ENCODE data around the gene CEBPE. TPM values are rescaled to one million over a fixed set of nuclear protein-coding genes. Genes with fewer than 3 reads are reported as not detected.

The CEBPE gene
- total and polyA plus RNA-seq, 11 donors = 0.18 to 0.32 (median 0.24) TPM; not detected in 8

DNA sequence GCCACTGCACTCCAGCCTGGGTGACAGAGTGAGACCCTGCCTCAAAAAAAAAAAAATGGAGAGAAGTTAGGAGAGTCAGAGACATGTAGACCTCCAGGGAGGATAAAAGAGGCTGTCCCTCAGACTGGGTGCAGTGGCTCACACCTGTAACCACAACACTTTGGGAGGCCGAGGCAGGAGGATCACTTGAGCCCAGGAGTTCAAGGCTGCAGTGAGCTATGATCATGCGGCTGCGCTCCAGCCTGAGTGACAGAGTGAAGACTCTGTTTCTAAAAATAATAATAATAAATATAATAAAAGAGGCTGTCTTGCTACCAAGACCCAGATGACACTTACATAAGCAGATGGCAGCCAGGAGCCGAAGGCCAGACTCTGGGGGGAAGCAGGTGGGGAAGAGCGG is 45.9 kb upstream of the CEBPE start:
- H3K27ac ChIP-seq = no peak overlapping the region
- H3K4me1 ChIP-seq = peaks cover 0 to 63% (median 17%) of the 10 kb centered on the region in 12 donors
- no peak for ATAC-seq
- WGBS, 4 donors = 92 to 97% (median 94%) methylated on average over 5 of the region's 5 CpGs
- no peak for DNase-seq
- TF ChIP-seq POLR2A (IDR thresholded peaks at IDR 0.05) = no peak
- TF ChIP-seq, protein P1, sequence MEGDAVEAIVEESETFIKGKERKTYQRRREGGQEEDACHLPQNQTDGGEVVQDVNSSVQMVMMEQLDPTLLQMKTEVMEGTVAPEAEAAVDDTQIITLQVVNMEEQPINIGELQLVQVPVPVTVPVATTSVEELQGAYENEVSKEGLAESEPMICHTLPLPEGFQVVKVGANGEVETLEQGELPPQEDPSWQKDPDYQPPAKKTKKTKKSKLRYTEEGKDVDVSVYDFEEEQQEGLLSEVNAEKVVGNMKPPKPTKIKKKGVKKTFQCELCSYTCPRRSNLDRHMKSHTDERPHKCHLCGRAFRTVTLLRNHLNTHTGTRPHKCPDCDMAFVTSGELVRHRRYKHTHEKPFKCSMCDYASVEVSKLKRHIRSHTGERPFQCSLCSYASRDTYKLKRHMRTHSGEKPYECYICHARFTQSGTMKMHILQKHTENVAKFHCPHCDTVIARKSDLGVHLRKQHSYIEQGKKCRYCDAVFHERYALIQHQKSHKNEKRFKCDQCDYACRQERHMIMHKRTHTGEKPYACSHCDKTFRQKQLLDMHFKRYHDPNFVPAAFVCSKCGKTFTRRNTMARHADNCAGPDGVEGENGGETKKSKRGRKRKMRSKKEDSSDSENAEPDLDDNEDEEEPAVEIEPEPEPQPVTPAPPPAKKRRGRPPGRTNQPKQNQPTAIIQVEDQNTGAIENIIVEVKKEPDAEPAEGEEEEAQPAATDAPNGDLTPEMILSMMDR (IDR thresholded peaks at IDR 0.05) = no peak
- no peaks in the 10 kb centered on the region for H3K27me3 ChIP-seq
- no peak overlapping the region for H3K4me3 ChIP-seq
- intact Hi-C loops (cut with DNase I) = no loop called here
- no peaks in the 10 kb centered on the region for H3K9me3 ChIP-seq
- no peaks in the 10 kb centered on the region for H3K36me3 ChIP-seq

- ATAC-seq = peak in 2 of 4 donors; percentile 23 to 28
- Histone ChIP-seq H3K27ac (peak overlapping the region in 1 of 12 donors; percentile 86), H3K27me3 (no peaks in the 10 kb centered on the region), H3K9me3 (no peaks in the 10 kb centered on the region), H3K4me1 (peaks cover 0 to 70% (median 17%) of the 10 kb centered on the region in 12 donors), H3K36me3 (no peaks in the 10 kb centered on the region), H3K4me3 (no peak overlapping the region)
- 70 to 78% (median 74%) methylated on average over 2 of the region's 2 CpGs for WGBS, 4 donors
- intact Hi-C loops (cut with DNase I) = no loop called here
- no peak for DNase-seq
- TF ChIP-seq POLR2A (IDR thresholded peaks at IDR 0.05) = no peak
- TF ChIP-seq, protein P1 (IDR thresholded peaks at IDR 0.05) = no peak
Observed at GRCh38 chr14:23164250-23164649, 45.2 kb upstream of the CEBPE start.

- DNase-seq (no peak), ATAC-seq (no peak)
- Histone ChIP-seq H3K27ac (peak overlapping the region in 1 of 12 donors; percentile 86), H3K27me3 (no peaks in the 10 kb centered on the region), H3K36me3 (no peaks in the 10 kb centered on the region), H3K4me3 (no peak overlapping the region), H3K9me3 (no peaks in the 10 kb centered on the region), H3K4me1 (peaks cover 0 to 72% (median 17%) of the 10 kb centered on the region in 12 donors)
- TF ChIP-seq, protein P1 (IDR thresholded peaks at IDR 0.05) = no peak
- TF ChIP-seq POLR2A (IDR thresholded peaks at IDR 0.05) = no peak
- intact Hi-C loops (cut with DNase I) = no loop called here
- WGBS, 4 donors = 89 to 93% (median 91%) methylated on average over 2 of the region's 2 CpGs
Observed at GRCh38 chr14:23163830-23164229, 44.8 kb upstream of the CEBPE start.

- TF ChIP-seq POLR2A (IDR thresholded peaks at IDR 0.05) = no peak
- TF ChIP-seq, protein P1 (IDR thresholded peaks at IDR 0.05) = no peak
- Histone ChIP-seq H3K27me3 (no peaks in the 10 kb centered on the region), H3K4me3 (no peak overlapping the region), H3K27ac (peak overlapping the region in 1 of 12 donors; percentile 86), H3K36me3 (no peaks in the 10 kb centered on the region), H3K9me3 (no peaks in the 10 kb centered on the region), H3K4me1 (peaks cover 0 to 62% (median 10%) of the 10 kb centered on the region in 12 donors)
- WGBS, 4 donors = 50 to 79% (median 73%) methylated on average over 4 of the region's 4 CpGs
- ATAC-seq = peak in 2 of 4 donors; percentile 11 to 27
- no peak for DNase-seq
- intact Hi-C loops (cut with DNase I) = no loop called here
Observed at GRCh38 chr14:23162800-23163199, 43.7 kb upstream of the CEBPE start.
